ENCODE data around the gene LRRN4CL.

DNA sequence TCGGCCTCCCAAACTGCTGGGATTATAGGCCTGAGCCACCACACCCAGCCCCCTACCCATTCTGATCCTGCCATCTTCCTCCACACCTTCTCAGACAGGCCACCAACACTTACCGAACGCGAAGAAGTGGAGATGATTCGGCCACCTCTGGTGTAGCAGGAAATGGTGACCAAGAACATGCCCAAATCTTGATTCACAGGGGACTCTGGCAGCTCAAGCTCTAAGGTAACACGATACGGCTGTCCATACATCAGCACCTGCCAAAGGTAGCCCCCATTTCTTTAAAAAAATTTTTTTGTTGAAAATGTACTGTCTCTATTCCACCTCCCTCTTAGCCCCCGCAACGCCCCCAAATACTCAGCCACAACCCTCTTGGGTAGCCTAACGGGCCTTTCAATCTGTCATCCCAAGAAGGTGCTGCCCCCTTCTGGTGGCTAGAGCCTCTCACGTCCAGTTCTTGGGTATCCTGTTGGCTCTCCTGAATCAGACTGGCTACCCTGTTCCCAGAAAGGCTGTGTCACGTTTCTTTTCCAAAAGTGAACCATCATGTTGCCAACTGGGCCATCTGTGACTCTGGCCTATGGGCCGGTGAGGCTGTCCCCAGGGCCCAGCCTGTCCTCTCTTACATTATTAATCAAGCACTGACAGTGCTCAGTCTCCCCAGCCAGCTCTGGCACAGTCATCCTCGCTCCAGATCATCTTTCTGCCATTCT is 5.3 kb upstream of the LRRN4CL start:
- TF ChIP-seq CTCF (IDR thresholded peaks at IDR 0.05) (peak; percentile 89), EZH2phosphoT487 (IDR thresholded peaks at IDR 0.05) (no peak), EZH2 (IDR thresholded peaks at IDR 0.05) (no peak)

Data from neural progenitor cell (in vitro differentiated cells).